SK-N-MC (cell line): ENCODE data around the gene ABHD2.

Experiments used
- DNase-seq: peaks from one replicate; pipeline ENCODE4 v3.0.0-alpha.2; 2011; ENCODE audit warnings: low read depth, low spot score
- H3K27ac ChIP-seq: fragments of 200-600 bp; sonication (generic); 2 replicates; pipeline ENCODE4 v1.5.1; 2016; ENCODE audit warnings: mixed run types
- H3K36me3 ChIP-seq: fragments of 200-600 bp; sonication (generic); 2 replicates; pipeline ENCODE4 v1.6.1; 2017; ENCODE audit warnings: antibody characterized with exemption, low read length, mixed read lengths; ENCODE audit not compliant: insufficient read depth
- H3K4me3 ChIP-seq: fragments of 200-600 bp; sonication (generic); 2 replicates; pipeline ENCODE4 v1.5.1; 2016
- H3K9ac ChIP-seq: fragments of 200-600 bp; sonication (generic); 2 replicates; pipeline ENCODE4 v1.8.0; 2017; ENCODE audit warnings: mixed run types, mixed read lengths; ENCODE audit not compliant: insufficient read length
- H3K9me3 ChIP-seq: fragments of 200-600 bp; sonication (generic); 2 replicates; pipeline ENCODE4 v1.6.1; 2017; ENCODE audit warnings: low read depth, mild to moderate bottlenecking, antibody characterized with exemption, low read length, moderate library complexity, mixed read lengths
- EZH2 ChIP-seq: fragments of 200-600 bp; sonication (generic); IDR thresholded peaks from one replicate; pipeline ENCODE4 v1.6.1; 2017; ENCODE audit warnings: antibody characterized with exemption
- FOXP2 ChIP-seq: optimal IDR thresholded peaks from 2 replicates; pipeline ENCODE3; 2011; ENCODE audit warnings: mild to moderate bottlenecking, moderate library complexity; ENCODE audit not compliant: insufficient read depth; ENCODE audit errors: extremely low read length, control extremely low read depth
- POLR2AphosphoS5 ChIP-seq: IDR thresholded peaks from 2 replicates; pipeline ENCODE4 v1.6.1; 2012; ENCODE audit warnings: mild to moderate bottlenecking, low read depth, low read length, borderline replicate concordance

Gene ABHD2

DNA sequence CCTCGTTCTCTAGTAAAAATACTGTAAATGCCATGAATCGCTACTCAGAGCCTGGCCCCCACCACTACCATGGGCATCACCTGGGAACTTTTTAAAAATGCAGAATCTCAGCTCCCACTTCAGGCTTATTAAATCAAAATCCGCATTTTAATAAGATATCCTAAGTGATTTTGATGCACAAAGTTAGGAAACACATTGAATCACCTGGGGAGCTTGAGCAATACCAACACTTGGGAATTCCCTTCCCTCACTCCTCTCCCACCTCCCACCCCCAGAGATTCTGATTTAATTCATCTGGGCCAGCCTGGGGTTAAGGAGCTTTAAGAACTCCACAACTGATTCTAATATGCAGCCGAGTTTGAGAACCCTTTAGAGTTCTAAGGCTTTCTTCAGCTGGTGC is 106.4 kb downstream of the ABHD2 start:
- Histone ChIP-seq H3K9ac (no peak overlapping the region), H3K4me3 (no peak overlapping the region), H3K27ac (no peak overlapping the region), H3K9me3 (no peaks in the 10 kb centered on the region), H3K36me3 (peaks cover 8% of the 10 kb centered on the region; the same call in 1 of the 2 replicates)
- TF ChIP-seq POLR2AphosphoS5 (no peak), FOXP2 (no peak), EZH2 (no peak)
- no peak for DNase-seq

DNA sequence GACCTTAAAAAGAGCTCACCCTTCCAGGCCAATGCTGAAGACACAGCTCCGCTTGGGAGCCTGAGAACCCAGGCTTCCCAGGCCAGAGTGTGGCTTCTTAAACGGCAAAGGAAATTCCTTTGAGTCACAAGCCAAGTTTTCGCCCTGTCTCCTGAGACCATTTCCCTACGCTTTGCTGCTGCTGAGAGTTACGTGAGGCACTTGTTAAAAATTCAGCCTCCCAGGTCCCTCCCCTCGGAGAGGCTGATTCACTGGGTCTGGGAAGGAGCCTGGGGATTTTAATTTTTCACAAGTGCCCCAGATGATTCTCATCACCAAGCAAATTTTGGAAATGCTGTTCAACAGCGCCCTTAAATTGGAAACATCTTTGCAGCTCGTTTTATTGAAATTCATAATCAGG is 107.6 kb downstream of the ABHD2 start:
- Histone ChIP-seq H3K9ac (peak overlapping the region; percentile 25), H3K36me3 (peaks cover 8% of the 10 kb centered on the region; the same call in 1 of the 2 replicates), H3K27ac (peak overlapping the region; percentile 68), H3K4me3 (peak overlapping the region; percentile 21; the same call in 1 of the 2 replicates), H3K9me3 (no peaks in the 10 kb centered on the region)
- DNase-seq, result no peak
- TF ChIP-seq FOXP2 (no peak), POLR2AphosphoS5 (no peak), EZH2 (no peak)

DNA sequence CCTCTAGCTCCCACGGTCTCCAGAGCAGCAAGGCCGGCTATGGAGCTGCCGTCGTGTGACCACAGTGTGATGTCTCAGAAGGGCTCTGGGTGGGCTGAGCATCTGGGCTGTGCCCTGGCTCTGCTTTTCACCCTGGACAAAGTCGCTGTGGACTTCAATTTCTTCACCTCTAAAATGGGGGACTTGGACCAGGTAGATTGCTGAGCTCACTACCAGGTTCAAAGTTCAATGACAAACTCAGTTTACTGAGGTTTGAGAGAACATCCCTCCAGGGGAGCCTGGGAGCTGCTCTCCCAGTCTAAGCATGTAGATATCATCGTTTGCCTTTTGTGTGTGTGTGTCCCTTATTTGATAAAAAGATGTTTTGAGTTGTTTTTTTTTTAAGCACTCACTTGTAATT is 108.0 kb downstream of the ABHD2 start:
- peaks cover 8% of the 10 kb centered on the region; the same call in 1 of the 2 replicates for H3K36me3 ChIP-seq
- peak overlapping the region; percentile 68 for H3K27ac ChIP-seq
- peak overlapping the region; percentile 21; the same call in 1 of the 2 replicates for H3K4me3 ChIP-seq
- H3K9me3 ChIP-seq, result no peaks in the 10 kb centered on the region
- TF ChIP-seq FOXP2 (no peak), POLR2AphosphoS5 (no peak), EZH2 (no peak)
- H3K9ac ChIP-seq, result peak overlapping the region; percentile 25
- DNase-seq, result no peak

DNA sequence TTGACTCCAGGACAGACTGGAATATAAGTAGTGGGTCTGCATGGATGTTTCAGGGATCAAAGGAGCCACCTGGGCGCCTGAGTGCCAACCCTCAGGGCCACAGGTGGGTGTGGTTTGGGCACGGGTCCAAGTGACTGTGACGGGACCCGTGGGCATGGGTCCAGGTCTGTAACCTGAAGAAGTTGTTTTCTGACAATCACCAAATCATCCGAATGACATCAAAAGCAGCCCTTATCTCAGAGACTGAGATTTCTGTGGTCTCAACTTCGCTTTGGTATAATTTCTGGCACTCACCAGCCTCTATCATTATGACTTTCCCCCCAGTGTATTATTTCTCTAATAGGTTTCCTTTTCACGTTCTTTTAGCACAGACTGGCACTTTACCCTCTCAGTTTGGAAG is 108.7 kb downstream of the ABHD2 start:
- Histone ChIP-seq H3K27ac (peak overlapping the region; percentile 68), H3K36me3 (peaks cover 8% of the 10 kb centered on the region; the same call in 1 of the 2 replicates), H3K9ac (no peak overlapping the region), H3K9me3 (no peaks in the 10 kb centered on the region), H3K4me3 (no peak overlapping the region)
- no peak for TF ChIP-seq EZH2
- no peak for TF ChIP-seq POLR2AphosphoS5
- no peak for TF ChIP-seq FOXP2
- DNase-seq, result no peak

DNA sequence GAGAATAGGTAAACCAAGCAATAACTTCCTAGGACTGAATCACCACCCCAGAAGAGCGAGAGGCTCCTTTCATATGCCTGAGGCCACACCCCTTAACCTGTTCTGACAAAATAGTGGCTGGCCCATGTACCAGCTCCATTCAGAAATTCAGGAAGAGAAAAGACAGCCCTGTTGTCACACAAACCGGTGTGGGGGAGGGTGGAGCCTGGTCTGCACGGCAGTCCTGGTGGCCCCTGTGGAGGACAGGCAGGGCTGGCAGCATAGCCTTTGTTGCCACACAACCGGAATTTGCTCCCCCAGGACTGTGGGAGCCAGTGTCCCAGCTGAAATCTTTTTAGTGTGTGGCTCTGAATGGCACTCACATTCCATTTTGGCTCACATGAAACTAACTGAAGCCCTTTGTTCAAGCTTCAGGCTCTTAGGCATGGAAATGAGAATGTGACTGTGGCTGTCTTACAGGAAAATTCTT is 109.3 kb downstream of the ABHD2 start:
- no peak for TF ChIP-seq POLR2AphosphoS5
- Histone ChIP-seq H3K9me3 (no peaks in the 10 kb centered on the region), H3K36me3 (peaks cover 8% of the 10 kb centered on the region; the same call in 1 of the 2 replicates), H3K9ac (no peak overlapping the region), H3K4me3 (no peak overlapping the region), H3K27ac (peak overlapping the region; percentile 45; the same call in 1 of the 2 replicates)
- no peak for DNase-seq

DNA sequence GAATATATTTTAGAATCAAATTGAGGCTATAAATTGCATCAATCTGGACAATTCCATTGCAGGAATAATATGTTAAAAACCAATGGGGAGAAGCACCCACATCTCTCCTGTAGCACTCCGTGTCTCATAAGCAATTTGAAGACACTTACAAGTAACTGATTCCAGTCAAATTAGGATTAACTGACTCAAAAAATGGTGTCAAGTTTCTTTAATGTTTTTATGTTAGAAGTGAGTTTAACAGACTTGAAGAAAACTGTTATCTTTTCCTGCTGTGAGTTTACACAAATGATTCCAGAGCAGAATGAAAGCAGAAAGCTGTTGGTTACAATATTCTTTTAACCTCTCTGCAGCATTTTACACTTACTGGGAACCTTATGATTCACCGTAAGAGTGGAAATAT is 109.9 kb downstream of the ABHD2 start:
- Histone ChIP-seq H3K4me3 (no peak overlapping the region), H3K9me3 (no peaks in the 10 kb centered on the region), H3K9ac (no peak overlapping the region), H3K36me3 (0 out of 2 replicates have a peak, but pooled peaks cover 2% of the 10 kb centered on the region), H3K27ac (peak overlapping the region; percentile 52; the same call in 1 of the 2 replicates)
- no peak for DNase-seq
- TF ChIP-seq FOXP2, result no peak
- TF ChIP-seq EZH2, result no peak
- TF ChIP-seq POLR2AphosphoS5, result no peak

DNA sequence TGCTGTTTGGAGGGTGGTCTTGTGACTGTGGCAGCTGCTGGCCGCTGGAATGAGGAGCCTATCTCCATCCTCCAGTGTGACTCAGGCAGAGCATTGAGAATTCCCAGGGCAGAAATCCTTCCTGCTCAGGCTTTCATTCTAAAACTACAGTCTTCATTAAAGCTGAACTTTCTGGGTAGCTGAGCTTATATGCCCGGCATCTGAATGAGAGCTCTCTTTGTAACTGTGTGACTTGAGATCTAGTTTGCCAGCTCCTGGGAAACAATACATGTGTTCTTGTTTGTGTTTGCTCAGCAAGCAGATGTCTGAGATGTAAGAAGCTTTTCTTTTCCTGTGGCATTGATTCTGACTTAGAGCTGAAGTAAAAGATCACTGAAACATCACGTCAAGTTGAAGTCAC is 110.7 kb downstream of the ABHD2 start:
- TF ChIP-seq EZH2 (no peak), POLR2AphosphoS5 (no peak), FOXP2 (no peak)
- Histone ChIP-seq H3K9me3 (no peaks in the 10 kb centered on the region), H3K36me3 (no peaks in the 10 kb centered on the region), H3K4me3 (no peak overlapping the region), H3K9ac (no peak overlapping the region), H3K27ac (peak overlapping the region; percentile 44)
- DNase-seq, result no peak

DNA sequence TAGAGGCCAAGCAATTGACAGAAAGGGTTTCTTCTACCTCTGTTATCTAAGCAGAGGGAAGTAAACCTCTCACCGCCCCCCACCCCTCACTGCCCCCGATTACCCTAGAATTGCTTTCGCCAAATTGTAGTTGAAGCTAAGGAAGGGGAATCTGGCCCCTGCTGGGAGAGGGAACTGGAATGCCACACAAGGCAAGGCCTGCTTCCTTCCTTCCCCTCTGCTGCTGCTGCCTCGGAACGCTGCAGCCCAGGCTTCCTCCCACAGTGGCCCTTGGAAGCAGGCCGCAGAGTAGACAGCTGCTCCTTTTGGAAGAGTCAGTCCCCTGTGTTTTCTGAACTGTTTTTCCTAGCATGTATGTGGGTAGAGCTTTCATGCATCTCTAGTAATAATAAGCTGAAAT is 111.5 kb downstream of the ABHD2 start:
- H3K4me3 ChIP-seq, result no peak overlapping the region
- peak overlapping the region; percentile 44; the same call in 1 of the 2 replicates for H3K27ac ChIP-seq
- H3K36me3 ChIP-seq, result no peaks in the 10 kb centered on the region
- no peak overlapping the region for H3K9ac ChIP-seq
- DNase-seq, result no peak
- TF ChIP-seq EZH2 (no peak), POLR2AphosphoS5 (no peak), FOXP2 (no peak)
- no peaks in the 10 kb centered on the region for H3K9me3 ChIP-seq

DNA sequence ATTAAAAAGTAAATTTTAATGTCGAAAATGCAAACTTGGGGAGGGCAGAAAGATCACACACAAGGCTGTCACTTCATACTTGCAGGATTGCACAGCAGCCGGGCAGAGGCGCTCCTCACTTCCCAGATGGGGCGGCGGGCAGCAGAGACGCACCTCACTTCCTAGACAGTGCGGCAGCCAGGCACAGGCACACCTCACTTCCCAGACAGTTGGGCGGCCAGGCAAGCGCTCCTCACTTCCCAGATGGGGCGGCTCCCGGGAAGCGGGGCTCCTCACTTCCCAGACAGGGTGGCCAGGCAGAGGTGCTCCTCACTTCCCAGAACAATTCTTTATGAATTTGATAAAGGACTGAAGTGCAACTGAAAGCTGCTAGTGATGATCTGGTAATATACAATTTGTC is 111.9 kb downstream of the ABHD2 start:
- Histone ChIP-seq H3K9me3 (no peaks in the 10 kb centered on the region), H3K9ac (no peak overlapping the region), H3K4me3 (no peak overlapping the region), H3K27ac (no peak overlapping the region), H3K36me3 (no peaks in the 10 kb centered on the region)
- TF ChIP-seq EZH2 (no peak), POLR2AphosphoS5 (no peak), FOXP2 (no peak)
- no peak for DNase-seq
